HUES6 (cell line): ENCODE measurements around the gene UBQLNL.

Experiments used
- H3K27ac ChIP-seq: 2 replicates; pipeline ENCODE4 v1.7.0; 2013; ENCODE audit warnings: low read depth, mild to moderate bottlenecking, low read length, inconsistent platforms
- H3K27me3 ChIP-seq: 2 replicates; pipeline ENCODE4 v1.6.1; 2013; ENCODE audit warnings: low read length; ENCODE audit not compliant: control insufficient read depth, insufficient read depth
- H3K36me3 ChIP-seq: 2 replicates; pipeline ENCODE4 v1.6.1; 2013; ENCODE audit warnings: low read length; ENCODE audit not compliant: control insufficient read depth, insufficient read depth
- H3K4me1 ChIP-seq: 2 replicates; pipeline ENCODE4 v1.6.1; 2013; ENCODE audit warnings: low read length; ENCODE audit not compliant: control insufficient read depth, insufficient read depth
- H3K4me3 ChIP-seq: 2 replicates; pipeline ENCODE4 v1.5.1; 2013; ENCODE audit warnings: low read depth, low read length
- H3K9ac ChIP-seq: one replicate; pipeline ENCODE4 v1.6.1; 2013; ENCODE audit warnings: mild to moderate bottlenecking, low read length
- H3K9me3 ChIP-seq: 2 replicates; pipeline ENCODE4 v1.6.1; 2013; ENCODE audit warnings: low read depth, low read length; ENCODE audit not compliant: control insufficient read depth, insufficient read depth

Gene UBQLNL

GRCh38 chr11:5476186-5476819, 40.2 kb downstream of the UBQLNL start:
- H3K27me3 ChIP-seq: no peaks in the 10 kb centered on the region

GRCh38 chr11:5473921-5474320, 42.6 kb downstream of the UBQLNL start:
- Histone ChIP-seq H3K4me1 (no peaks in the 10 kb centered on the region), H3K9me3 (no peaks in the 10 kb centered on the region), H3K27me3 (no peaks in the 10 kb centered on the region), H3K36me3 (no peaks in the 10 kb centered on the region), H3K27ac (no peak overlapping the region), H3K4me3 (no peak overlapping the region), H3K9ac (no peak overlapping the region)

More at GRCh38 chr11:5476186-5476819, 40.2 kb downstream of the UBQLNL start:
- H3K9ac ChIP-seq: no peak overlapping the region
- H3K9me3 ChIP-seq: no peaks in the 10 kb centered on the region
- no peaks in the 10 kb centered on the region for H3K36me3 ChIP-seq
- H3K4me3 ChIP-seq: no peak overlapping the region
- no peak overlapping the region for H3K27ac ChIP-seq
- H3K4me1 ChIP-seq: no peaks in the 10 kb centered on the region

GRCh38 chr11:5467527-5467926, 49.0 kb downstream of the UBQLNL start:
- Histone ChIP-seq H3K9ac (no peak overlapping the region), H3K4me3 (no peak overlapping the region), H3K9me3 (no peaks in the 10 kb centered on the region), H3K27ac (no peak overlapping the region), H3K27me3 (no peaks in the 10 kb centered on the region), H3K4me1 (no peaks in the 10 kb centered on the region), H3K36me3 (no peaks in the 10 kb centered on the region)
